OCI-LY1 (cell line): ENCODE measurements around the gene ATG9B.

Experiments
- H2AFZ ChIP-seq: fragments of 200-600 bp; sonication (generic), shearing (Covaris generic); 2 replicates; pipeline ENCODE4 v1.6.0; 2014; ENCODE audit warnings: antibody characterized with exemption, mild to moderate bottlenecking, low read length
- H3F3A ChIP-seq: fragments of 200-600 bp; sonication (generic), shearing (Covaris generic); 2 replicates; pipeline ENCODE4 v1.6.0; 2014; ENCODE audit warnings: mild to moderate bottlenecking, antibody characterized with exemption, low read length, moderate library complexity; ENCODE audit not compliant: insufficient read depth
- H3K27ac ChIP-seq: fragments of 200-600 bp; sonication (generic); 2 replicates; pipeline ENCODE4 v1.5.1; 2014; ENCODE audit warnings: low read length, mixed run types, mild to moderate bottlenecking, low read depth; ENCODE audit not compliant: poor library complexity, severe bottlenecking
- H3K27me3 ChIP-seq: fragments of 200-600 bp; sonication (generic); 2 replicates; pipeline ENCODE4 v1.6.0; 2014; ENCODE audit warnings: antibody characterized with exemption, mild to moderate bottlenecking, low read length, moderate library complexity; ENCODE audit not compliant: insufficient read depth
- H3K36me3 ChIP-seq: fragments of 200-600 bp; sonication (generic); 2 replicates; pipeline ENCODE4 v1.6.1; 2014; ENCODE audit warnings: mild to moderate bottlenecking, antibody characterized with exemption, low read length, moderate library complexity, mixed read lengths; ENCODE audit not compliant: insufficient read depth
- H3K4me1 ChIP-seq: fragments of 200-600 bp; sonication (generic); 2 replicates; pipeline ENCODE4 v1.5.1; 2014; ENCODE audit warnings: mild to moderate bottlenecking, low read length, moderate library complexity; ENCODE audit not compliant: insufficient read depth, severe bottlenecking
- H3K4me2 ChIP-seq: fragments of 200-600 bp; sonication (generic), shearing (Covaris generic); 2 replicates; pipeline ENCODE4 v1.6.1; 2014; ENCODE audit warnings: low read length
- H3K4me3 ChIP-seq: fragments of 200-600 bp; sonication (generic); 2 replicates; pipeline ENCODE4 v1.5.1; 2014; ENCODE audit warnings: low read length, low read depth, mild to moderate bottlenecking, mixed read lengths; ENCODE audit not compliant: poor library complexity, severe bottlenecking
- H3K79me2 ChIP-seq: fragments of 200-600 bp; shearing (Covaris generic); 2 replicates; pipeline ENCODE4 v1.6.1; 2016; ENCODE audit warnings: mixed run types, low read length, mixed read lengths; ENCODE audit not compliant: insufficient read depth
- H3K9ac ChIP-seq: fragments of 200-600 bp; sonication (generic), shearing (Covaris generic); 2 replicates; pipeline ENCODE4 v1.6.1; 2014; ENCODE audit warnings: mild to moderate bottlenecking, low read length, mixed read lengths
- H3K9me2 ChIP-seq: fragments of 200-600 bp; sonication (generic), shearing (Covaris generic); 2 replicates; pipeline ENCODE4 v1.6.1; 2014; ENCODE audit warnings: low read depth, mild to moderate bottlenecking, low read length, mixed read lengths
- H3K9me3 ChIP-seq: fragments of 200-600 bp; shearing (Covaris generic); 2 replicates; pipeline ENCODE4 v1.6.1; 2014; ENCODE audit warnings: low read length, mixed read lengths
- H4K20me1 ChIP-seq: fragments of 200-600 bp; sonication (generic), shearing (Covaris generic); 2 replicates; pipeline ENCODE4 v1.6.0; 2016; ENCODE audit warnings: mild to moderate bottlenecking, low read length; ENCODE audit not compliant: insufficient read depth
- EZH2 ChIP-seq: fragments of 200-600 bp; sonication (generic), shearing (Covaris generic); IDR thresholded peaks from 2 replicates; pipeline ENCODE4 v1.8.0; 2017; ENCODE audit warnings: borderline replicate concordance, mixed run types, mild to moderate bottlenecking, antibody characterized with exemption, low read length, moderate library complexity, mixed read lengths
- TF ChIP-seq, protein P1 (sequence below): fragments of 200-600 bp; sonication (generic), shearing (Covaris generic); IDR thresholded peaks from 2 replicates; pipeline ENCODE4 v1.5.1; 2017; ENCODE audit warnings: mild to moderate bottlenecking, antibody characterized with exemption, low read length, moderate library complexity, mixed read lengths

The ATG9B gene

GRCh38 chr7:151070574-151070960 lies 46.3 kb upstream of the ATG9B start:
- H3F3A ChIP-seq = no peaks in the 10 kb centered on the region
- H3K4me1 ChIP-seq = no peaks in the 10 kb centered on the region
- peaks cover 88% of the 10 kb centered on the region for H3K36me3 ChIP-seq
- no peaks in the 10 kb centered on the region for H3K9me3 ChIP-seq
- H3K9me2 ChIP-seq = no peaks in the 10 kb centered on the region
- no peak overlapping the region for H3K9ac ChIP-seq
- H3K79me2 ChIP-seq = no peaks in the 10 kb centered on the region
- TF ChIP-seq, protein P1, sequence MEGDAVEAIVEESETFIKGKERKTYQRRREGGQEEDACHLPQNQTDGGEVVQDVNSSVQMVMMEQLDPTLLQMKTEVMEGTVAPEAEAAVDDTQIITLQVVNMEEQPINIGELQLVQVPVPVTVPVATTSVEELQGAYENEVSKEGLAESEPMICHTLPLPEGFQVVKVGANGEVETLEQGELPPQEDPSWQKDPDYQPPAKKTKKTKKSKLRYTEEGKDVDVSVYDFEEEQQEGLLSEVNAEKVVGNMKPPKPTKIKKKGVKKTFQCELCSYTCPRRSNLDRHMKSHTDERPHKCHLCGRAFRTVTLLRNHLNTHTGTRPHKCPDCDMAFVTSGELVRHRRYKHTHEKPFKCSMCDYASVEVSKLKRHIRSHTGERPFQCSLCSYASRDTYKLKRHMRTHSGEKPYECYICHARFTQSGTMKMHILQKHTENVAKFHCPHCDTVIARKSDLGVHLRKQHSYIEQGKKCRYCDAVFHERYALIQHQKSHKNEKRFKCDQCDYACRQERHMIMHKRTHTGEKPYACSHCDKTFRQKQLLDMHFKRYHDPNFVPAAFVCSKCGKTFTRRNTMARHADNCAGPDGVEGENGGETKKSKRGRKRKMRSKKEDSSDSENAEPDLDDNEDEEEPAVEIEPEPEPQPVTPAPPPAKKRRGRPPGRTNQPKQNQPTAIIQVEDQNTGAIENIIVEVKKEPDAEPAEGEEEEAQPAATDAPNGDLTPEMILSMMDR = no peak
- no peak for TF ChIP-seq EZH2
- H3K27ac ChIP-seq = no peak overlapping the region
- H2AFZ ChIP-seq = no peak overlapping the region
- H3K4me2 ChIP-seq = no peak overlapping the region
- no peaks in the 10 kb centered on the region for H4K20me1 ChIP-seq
- no peaks in the 10 kb centered on the region for H3K27me3 ChIP-seq
- H3K4me3 ChIP-seq = no peak overlapping the region

GRCh38 chr7:151069841-151070573 lies 45.7 kb upstream of the ATG9B start:
- Histone ChIP-seq H3K27ac (no peak overlapping the region), H3K4me3 (no peak overlapping the region), H3K79me2 (no peaks in the 10 kb centered on the region), H3K4me1 (no peaks in the 10 kb centered on the region), H3K27me3 (no peaks in the 10 kb centered on the region), H3K36me3 (peaks cover 88% of the 10 kb centered on the region), H3K9me2 (no peaks in the 10 kb centered on the region), H4K20me1 (no peaks in the 10 kb centered on the region), H3F3A (no peaks in the 10 kb centered on the region), H3K9ac (no peak overlapping the region), H3K4me2 (no peak overlapping the region), H3K9me3 (no peaks in the 10 kb centered on the region), H2AFZ (no peak overlapping the region)
- TF ChIP-seq, protein P1 = no peak
- no peak for TF ChIP-seq EZH2

GRCh38 chr7:151068069-151068773 lies 43.9 kb upstream of the ATG9B start:
- no peaks in the 10 kb centered on the region for H3K9me3 ChIP-seq
- H3K4me1 ChIP-seq = no peaks in the 10 kb centered on the region
- H3K9ac ChIP-seq = no peak overlapping the region
- peaks cover 80% of the 10 kb centered on the region for H3K36me3 ChIP-seq
- no peaks in the 10 kb centered on the region for H4K20me1 ChIP-seq
- H3K9me2 ChIP-seq = no peaks in the 10 kb centered on the region
- H3K4me3 ChIP-seq = no peak overlapping the region
- H3K4me2 ChIP-seq = no peak overlapping the region
- H3K79me2 ChIP-seq = no peaks in the 10 kb centered on the region
- TF ChIP-seq, protein P1 = no peak
- TF ChIP-seq EZH2 = no peak
- no peak overlapping the region for H3K27ac ChIP-seq
- H2AFZ ChIP-seq = no peak overlapping the region
- no peaks in the 10 kb centered on the region for H3K27me3 ChIP-seq
- no peaks in the 10 kb centered on the region for H3F3A ChIP-seq
